ENCODE measurements around the gene SCFD2. TPM values are rescaled to one million over a fixed set of nuclear protein-coding genes. Genes with fewer than 3 reads are reported as not detected.

SCFD2 gene
- total and polyA plus RNA-seq, 2 of the 8 experiments (the other 6 are each of a cell fraction or from before 2014, with no cell fraction given): 6.2 to 10.2 TPM

DNA sequence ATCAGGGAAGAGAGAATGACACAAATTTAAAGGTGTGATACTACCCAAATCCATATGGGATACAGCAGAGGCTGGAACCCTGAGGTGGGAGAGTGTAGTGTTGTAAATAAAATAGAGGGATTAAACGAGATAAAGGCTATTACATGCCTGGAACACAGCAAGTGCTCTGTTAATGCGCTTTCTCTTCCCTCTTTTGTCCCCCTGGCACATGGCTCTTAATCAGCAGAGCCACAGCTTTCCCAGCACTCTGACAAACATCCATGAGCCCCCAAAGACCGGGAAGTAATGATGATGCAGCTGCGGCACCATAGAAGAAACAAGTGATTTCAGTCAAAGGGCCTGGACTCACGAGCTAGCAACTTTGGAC lies 417.8 kb downstream of the SCFD2 start:
- Histone ChIP-seq H3K27me3 (replicated peaks in 1 of 4; ENCODE audit: control insufficient read depth in 3 of 4, extremely low read depth in 1 of 4, insufficient read depth in 3 of 4, low read length in 3 of 4) (no peaks in the 10 kb centered on the region), H2AFZ (ENCODE audit: low read length) (peak overlapping the region; percentile 41; the same call in 1 of the 2 replicates), H3K9ac (replicated peaks in 1 of 4; ENCODE audit: extremely low read depth in 1 of 4, low read depth in 3 of 4, low read length in 3 of 4) (0 out of 7 replicates have a peak overlapping the region, but pooled peaks of 1 of the 4 experiments have one; percentile 10), H3K23me2 (ENCODE audit: low read depth, low read length) (no peaks in the 10 kb centered on the region), H3K18ac (ENCODE audit: extremely low read depth, low read length) (no peak overlapping the region), H3K23ac (ENCODE audit: insufficient read length) (no peak overlapping the region), H3K79me2 (ENCODE audit: control insufficient read depth in 1 of 2, insufficient read depth in 2 of 2, low read length in 2 of 2) (no peaks in the 10 kb centered on the region), H2BK5ac (ENCODE audit: low read depth, low read length) (no peak overlapping the region), H2BK20ac (ENCODE audit: low read length) (peak overlapping the region; percentile 44; the same call in 1 of the 2 replicates), H3K36me3 (ENCODE audit: control insufficient read depth in 2 of 4, insufficient read depth in 4 of 4, low read length in 3 of 4) (no peaks in the 10 kb centered on the region), H4K5ac (ENCODE audit: insufficient read length, low read depth, low read length) (no peak overlapping the region), H4K91ac (replicated peaks; ENCODE audit: insufficient read length, low read length) (no peak overlapping the region), H3K4me2 (ENCODE audit: insufficient read depth in 1 of 2, low read depth in 2 of 2, low read length in 2 of 2) (no peak overlapping the region), H4K20me1 (replicated peaks in 1 of 2; ENCODE audit: control insufficient read depth in 1 of 2, insufficient read depth in 2 of 2, low read length in 2 of 2) (no peaks in the 10 kb centered on the region), H2BK15ac (ENCODE audit: low read length) (0 out of 2 replicates have a peak overlapping the region, but pooled peaks have one; percentile 8), H3K14ac (ENCODE audit: insufficient read length) (no peak overlapping the region), H2BK12ac (ENCODE audit: low read depth, low read length) (no peak overlapping the region), H3K9me3 (ENCODE audit: insufficient read depth in 2 of 2, low read depth in 1 of 2, low read length in 1 of 2) (no peaks in the 10 kb centered on the region), H3K4me3 (ENCODE audit: extremely low read depth in 1 of 4, insufficient read depth in 2 of 4, low read depth in 3 of 4, low read length in 4 of 4) (no peak overlapping the region), H4K8ac (ENCODE audit: extremely low read depth, insufficient read depth, low read length) (no peak overlapping the region), H3K4me1 (replicated peaks in 1 of 4; ENCODE audit: control insufficient read depth in 3 of 4, insufficient read depth in 4 of 4, low read length in 3 of 4) (peaks cover 0 to 6% (median 3%) of the 10 kb centered on the region in 4 experiments; a peak in 3 of 7 replicates), H3K56ac (replicated peaks; ENCODE audit: insufficient read length, low read depth, low read length) (no peak overlapping the region), H3K27ac (ENCODE audit: low read depth, low read length) (no peak overlapping the region), H3K4ac (replicated peaks; ENCODE audit: insufficient read length, low read depth, low read length) (no peak overlapping the region), H2BK120ac (replicated peaks; ENCODE audit: low read depth, low read length) (no peak overlapping the region), H3K79me1 (ENCODE audit: low read depth, low read length) (no peaks in the 10 kb centered on the region), H2AK5ac (ENCODE audit: low read depth, low read length) (no peak overlapping the region)
- no peak for FAIRE-seq
- 0 out of 2 replicates have a peak, but pooled peaks have one; percentile 14 for TF ChIP-seq E2F6 (IDR thresholded peaks at IDR 0.05)
- no peak for TF ChIP-seq GABPA (IDR thresholded peaks at IDR 0.05; ENCODE audit: borderline replicate concordance, insufficient read depth, low read length)
- TF ChIP-seq SUZ12 (IDR thresholded peaks at IDR 0.05; ENCODE audit: low read length): no peak
- 93% methylated on average over 4 of the region's 5 CpGs; no CpG with 5 or more reads in 1 of the 2 experiments for WGBS, 2 experiments (ENCODE audit: extremely low coverage in 1 of 2, insufficient coverage in 1 of 2, insufficient read length in 1 of 2, insufficient replicate concordance in 2 of 2, low coverage in 1 of 2, low lambda C conversion rate in 2 of 2, missing lambda C conversion rate in 1 of 2)
- POLR2A ChIA-PET (ENCODE audit: partially characterized antibody): no interaction called here
- DNase-seq (ENCODE audit: low read depth in 1 of 2, low spot score in 2 of 2): no peak
- CTCF ChIA-PET (ENCODE audit: partially characterized antibody): no interaction called here

Data from H1 (cell line).